HG02678 (cell line): ENCODE data around the gene CAMTA1.

ENCODE experiments used
- ATAC-seq: cut with Tn5 transposase; IDR thresholded peaks from one replicate; pipeline ENCODE4 v1.9.1; 2021; ENCODE audit warnings: mild to moderate bottlenecking, moderate library complexity; ENCODE audit not compliant: unreplicated experiment

Gene CAMTA1

DNA sequence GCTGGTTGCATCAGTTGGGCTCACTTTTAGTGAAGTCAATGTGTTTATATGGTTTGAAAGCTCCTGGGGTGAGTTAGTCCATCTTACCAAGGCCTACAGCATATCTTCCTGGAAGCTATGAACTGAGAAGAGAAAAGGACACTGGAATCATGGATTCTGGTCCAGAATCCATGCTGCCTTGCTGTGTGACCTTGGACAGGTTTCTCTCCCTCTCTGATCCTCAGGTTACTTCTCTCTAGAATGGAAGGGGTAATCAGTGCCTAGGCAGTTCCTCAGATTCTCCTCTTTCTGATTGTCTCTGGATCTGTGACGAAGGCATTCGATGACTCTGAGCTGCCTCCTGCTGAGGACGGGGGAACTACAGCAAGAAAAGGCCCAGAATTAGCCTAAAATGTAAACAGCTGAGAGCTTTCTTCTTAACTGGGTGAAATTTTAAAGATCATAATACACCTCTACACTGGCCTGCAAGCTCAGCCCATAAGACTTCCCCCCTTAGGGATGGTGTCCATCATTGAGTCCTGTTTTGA is 560.9 kb downstream of the CAMTA1 start:
- no peak for ATAC-seq

DNA sequence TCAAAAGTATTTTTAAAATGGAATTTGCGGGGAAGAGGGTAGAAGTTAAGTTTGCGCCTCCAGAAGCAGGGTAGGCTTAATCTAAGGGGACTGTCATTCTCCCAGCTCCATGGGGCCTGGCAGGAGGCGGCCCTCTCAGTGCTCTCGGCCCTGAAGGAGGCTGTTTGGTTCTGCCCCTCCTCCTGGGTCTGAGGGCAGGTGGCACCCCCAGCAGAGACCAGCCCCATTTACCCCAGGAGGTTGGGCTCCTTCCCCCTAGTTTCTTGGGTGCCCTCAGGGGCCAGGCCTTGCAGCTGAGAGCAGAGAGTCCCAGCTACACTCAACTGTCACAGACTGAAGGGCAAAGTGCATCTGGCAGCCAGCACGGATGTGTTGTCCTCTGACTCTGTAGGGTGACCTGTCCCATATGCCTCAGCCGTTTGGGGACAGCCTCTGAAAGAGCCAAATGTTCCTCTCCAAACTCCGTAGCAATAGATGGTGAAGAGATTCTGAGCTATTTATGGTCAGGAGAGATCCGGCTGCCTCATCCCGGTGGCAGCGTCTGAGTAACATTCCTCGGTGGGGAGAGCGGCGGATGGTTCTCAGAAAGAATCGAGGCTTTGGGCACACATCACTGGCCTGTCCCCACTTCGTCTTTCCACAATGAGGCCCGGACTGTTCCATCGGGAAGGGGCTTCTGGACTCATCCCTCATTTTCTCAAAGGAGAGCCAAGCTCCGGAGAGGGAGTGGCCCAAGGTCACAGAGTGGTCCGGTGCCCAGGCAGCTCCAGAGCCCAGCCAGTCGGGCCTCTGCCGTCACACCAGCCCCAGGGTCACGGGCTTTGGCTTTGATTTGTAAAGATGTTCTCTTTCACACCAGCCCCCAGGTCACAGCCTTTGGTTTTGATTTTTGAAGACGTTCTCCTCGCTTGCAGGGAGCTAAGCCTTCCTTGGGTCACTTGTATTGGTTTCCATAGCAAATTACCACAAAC is 561.6 kb downstream of the CAMTA1 start:
- no peak for ATAC-seq

DNA sequence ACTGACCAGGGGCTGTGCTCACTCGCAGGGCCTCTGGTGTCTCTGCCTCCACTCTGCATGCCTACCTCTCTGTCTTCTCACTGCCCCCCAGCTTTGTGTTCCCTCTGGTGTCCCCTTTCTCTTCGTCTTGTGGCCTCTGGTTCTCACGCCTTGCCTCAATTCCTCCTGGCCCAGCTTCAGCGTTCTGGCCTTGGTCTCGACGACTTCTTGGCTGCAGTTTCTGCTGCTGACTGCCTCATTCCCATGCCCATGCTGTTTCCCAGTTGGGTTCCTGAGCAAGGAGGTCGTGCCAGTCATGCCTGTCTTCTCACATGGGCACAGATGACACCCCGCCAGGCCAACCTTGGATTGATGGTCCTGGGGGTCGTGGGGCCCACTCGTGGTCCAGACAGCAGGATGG is 562.8 kb downstream of the CAMTA1 start:
- ATAC-seq, result no peak

DNA sequence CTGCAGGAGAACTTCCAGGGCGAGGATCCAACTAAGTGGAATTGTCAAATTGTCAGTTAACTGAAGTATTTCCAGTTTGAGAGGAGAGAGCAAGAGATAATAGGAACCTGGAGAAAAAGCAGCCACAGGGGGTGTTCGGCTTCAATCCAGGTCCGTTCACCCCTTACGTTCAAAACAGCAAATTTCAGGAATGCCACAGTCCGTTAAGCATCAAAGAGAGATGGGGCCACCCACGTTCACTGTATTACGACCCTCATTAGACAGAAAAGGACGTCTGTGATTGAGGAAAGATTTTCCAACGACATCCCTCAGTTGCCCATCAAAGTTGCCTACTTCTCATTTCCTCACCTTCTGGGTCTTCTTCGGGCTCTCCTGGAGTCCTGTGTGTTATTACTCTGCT is 563.3 kb downstream of the CAMTA1 start:
- no peak for ATAC-seq

DNA sequence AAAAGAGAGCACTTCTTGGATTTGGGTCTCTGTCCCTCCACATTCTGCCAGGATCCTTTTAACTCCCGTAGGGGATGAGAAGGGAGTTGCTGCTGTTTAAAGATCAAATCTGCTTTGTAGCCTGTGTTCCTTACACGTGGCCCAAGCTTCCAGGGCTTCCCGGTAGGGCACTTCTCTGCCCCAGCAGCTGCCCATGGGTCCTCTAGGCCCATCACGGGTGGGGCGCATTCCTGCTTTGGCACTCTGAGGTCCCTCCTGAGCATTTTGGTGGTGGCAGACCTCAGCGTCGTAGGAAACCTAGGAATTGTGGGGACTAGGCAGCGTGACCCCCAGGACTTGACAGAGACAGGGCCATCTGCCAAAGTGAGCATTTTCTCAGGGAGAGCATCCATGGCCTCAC is 565.5 kb downstream of the CAMTA1 start:
- ATAC-seq, result no peak

DNA sequence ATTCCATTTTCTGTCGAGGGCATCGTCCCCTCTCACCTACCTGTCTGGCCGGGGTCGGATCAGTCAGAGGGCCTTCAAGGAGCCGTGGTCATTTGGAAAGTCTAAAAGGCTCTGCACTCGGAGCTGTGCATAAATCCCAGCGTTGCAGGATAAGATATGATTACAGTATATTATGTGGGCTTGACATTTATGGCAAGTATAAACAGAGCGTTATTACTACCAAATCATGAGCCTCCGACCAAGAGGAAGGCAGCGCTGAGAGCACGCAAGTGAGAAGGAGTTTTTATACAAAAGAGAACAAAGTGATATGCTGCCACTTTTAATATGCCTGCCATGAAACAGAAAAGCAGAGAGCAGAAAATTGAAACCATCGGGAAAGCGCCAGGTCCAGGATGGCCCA is 566.4 kb downstream of the CAMTA1 start:
- no peak for ATAC-seq

DNA sequence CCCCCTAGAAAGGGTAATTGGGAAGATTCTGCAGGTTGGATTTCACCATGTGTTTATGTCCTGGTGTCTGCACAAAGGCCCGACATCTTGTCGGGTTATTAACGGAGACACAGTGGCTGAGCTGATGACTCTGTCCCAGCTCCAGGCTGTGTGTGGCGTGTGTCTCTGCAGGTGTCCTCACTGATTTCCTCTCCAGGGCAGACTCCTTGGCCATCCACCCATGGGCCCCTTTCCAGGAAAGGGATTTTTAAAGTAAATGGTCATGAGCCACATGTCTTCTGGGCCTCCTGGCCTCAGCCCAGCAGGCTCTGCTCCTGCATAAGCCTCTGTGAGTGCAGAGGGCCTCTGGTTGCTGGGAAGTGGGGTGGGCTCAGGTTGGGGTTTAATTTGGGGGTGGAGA is 567.1 kb downstream of the CAMTA1 start:
- no peak for ATAC-seq

DNA sequence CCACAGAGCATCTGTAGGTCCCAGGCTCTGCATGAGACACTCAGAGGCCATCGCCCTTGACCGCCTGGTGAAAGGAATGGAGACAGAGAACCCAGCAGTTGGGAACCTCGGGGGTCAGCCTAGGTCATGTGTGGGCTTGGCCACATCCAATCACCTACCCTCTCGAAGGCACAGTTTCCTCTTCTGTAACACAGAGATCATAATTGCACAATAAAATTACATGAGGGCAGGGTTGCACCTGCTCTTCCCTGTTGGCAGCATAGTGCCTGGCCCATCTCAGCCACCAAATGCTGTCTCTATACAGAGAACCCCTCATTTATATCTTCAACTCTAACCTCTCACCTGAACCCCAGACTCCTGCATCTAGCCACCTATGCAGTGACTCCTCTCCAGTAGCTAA is 567.7 kb downstream of the CAMTA1 start:
- ATAC-seq, result no peak

DNA sequence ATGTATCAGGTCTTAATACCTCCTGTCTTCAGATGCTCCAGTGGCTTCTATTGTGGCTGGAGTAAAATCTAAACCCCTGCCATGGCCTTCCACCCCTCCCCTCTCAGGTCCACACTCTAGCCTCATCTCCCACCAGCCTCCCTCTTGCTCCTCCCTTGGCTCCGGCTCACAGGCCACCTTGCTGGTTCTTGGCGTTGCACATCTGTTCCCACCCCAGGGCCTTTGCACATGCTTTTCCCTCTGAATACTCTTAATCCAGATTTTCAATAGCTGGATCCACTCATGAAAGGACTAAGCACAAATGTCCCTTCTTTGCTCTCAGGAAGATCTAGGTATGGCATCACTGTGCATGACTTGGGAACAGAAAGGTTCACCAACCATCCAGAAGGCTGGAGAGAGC is 570.4 kb downstream of the CAMTA1 start:
- no peak for ATAC-seq

DNA sequence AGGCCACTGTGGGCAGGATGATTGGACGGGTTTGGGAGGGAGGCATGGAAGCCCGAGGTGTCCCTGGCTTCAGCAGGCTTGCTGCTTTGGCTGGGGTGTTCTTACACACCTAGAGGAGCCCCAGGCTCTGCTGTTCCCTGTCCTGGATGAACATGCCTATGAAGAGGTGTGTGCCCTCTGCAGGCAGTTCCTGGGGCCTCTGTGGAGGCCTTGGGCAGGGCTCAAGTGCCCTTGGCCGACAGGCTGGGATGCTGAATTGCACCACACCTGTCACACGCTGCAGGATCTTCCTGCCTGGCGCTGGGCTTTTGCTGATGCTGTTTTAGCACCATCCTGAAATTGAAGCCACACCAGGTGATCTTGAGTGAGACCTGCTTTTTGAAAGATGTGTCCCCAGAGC is 570.8 kb downstream of the CAMTA1 start:
- no peak for ATAC-seq

DNA sequence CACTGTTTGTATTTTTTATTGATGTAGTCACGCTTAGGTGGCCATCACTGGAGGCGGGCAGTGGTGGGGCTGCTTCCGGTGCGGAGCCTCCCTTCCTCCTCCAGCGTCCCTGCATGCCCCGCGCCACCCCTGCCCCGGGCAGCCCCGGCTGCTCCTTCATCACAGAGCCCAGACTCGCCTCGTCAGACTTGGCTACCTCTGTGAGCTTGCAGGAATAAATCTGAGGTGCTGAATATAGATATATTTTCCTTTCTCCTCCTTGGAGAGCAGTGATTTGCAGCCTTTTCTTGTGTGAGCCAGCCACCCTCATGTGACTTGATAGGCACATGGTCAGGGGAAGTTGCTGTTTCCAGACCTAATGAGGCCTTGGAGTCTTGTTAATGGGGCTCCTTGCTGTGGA is 573.2 kb downstream of the CAMTA1 start:
- no peak for ATAC-seq

DNA sequence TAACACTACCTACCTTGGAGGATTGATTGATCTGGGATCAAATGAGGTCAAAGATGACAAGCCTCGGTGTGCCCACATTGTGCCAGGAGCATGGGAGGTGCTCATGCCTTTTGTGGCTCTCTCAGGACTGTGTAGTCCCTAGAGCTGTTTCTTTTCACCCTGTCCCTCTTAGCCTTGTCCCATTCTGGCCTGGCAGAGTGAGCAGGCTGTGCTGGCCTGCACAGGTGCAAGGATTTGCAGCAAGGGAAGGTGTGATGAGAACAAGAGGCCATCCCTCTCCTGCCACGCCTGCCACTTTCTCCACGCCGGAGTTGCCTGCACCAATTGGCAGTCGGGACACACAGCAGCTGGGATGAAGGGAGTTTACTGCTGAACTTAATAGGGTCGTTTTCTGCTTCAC is 575.3 kb downstream of the CAMTA1 start:
- ATAC-seq, result no peak

DNA sequence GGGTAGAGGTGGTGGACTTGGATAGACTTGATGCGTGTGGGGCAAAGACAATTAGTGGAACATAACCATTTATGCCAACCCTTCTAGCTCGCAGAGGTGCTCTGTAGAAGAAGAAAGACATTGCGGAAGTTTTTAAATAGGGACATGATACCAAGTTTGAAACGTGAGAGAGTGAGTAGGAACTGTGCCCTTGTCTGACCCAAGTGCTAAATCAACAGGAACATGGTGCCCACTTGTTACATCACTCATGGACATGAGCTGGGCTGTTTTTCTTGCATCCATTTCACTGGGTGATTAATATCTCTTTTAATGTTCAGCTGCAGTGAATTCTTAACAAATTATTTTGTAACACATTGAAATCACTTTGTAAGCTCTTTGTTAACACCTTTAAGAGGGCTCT is 577.7 kb downstream of the CAMTA1 start:
- no peak for ATAC-seq

DNA sequence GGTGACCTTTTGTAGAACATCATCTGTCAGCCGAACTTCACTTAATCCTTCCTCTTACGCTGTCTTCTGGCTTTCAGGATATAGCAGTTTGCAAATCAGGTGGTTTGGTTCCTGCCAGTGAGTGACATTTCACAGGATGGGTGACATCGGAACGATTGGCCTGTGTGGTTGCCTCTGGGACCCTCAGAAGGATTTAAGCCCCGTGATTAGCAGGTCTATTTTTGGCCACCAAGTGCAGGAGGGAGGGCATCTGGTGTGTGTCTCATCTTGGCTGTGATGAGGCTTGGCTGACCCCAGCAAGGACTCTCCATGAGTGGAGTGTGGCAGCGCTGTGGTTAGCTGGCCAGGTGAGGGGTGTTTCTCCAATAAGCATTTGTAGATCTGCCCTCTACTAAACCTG is 578.2 kb downstream of the CAMTA1 start:
- no peak for ATAC-seq

DNA sequence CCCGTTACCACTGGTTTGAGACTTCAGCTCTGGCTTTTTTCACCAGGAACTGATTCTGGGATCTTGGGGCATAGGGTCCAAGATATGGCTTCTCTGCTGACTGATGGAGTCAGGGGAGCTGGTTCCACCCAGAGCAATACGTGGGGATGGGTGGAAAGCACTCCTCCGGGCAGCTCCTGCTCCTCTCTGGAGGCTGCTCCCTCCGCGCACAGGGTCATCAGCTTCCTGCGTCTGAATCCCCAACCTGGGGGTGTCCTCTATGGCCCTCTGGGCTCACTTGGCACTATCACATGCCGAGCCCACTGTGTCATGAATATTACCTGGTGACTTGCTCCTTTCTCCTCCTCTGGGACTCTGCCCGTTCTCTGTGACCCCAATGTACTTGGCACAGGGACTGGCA is 580.5 kb downstream of the CAMTA1 start:
- ATAC-seq, result no peak

DNA sequence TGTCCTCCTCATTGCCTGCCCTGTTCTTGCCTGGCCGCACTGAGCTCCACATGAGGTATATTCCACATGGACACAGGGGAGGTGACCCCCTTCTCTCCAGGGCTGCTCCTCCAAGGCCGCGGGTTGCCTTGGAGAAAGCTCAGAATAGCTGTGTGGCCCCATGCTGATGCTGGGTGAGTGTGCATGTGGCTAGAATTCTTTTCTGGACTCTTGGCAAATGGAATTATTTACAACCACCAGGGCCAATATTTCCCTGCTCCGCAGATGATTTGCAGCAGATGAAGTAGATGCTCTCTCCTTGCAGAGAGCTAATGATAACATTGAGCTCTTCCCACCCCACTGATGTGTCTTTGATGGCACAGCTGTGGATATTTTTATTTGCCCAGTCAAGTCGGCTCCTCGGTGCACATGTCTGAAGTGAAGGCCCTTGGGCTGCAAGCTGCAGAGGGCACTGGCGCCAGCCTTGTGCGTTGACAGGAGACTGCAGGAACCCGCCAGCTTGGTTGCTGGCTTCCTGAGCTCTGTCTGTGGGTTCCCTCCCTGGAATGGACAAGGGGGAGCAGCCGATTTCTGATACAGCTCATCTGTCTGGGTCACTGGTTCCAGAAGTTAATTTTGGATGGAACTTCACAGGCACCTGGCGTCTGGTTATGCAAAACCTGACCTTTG is 581.2 kb downstream of the CAMTA1 start:
- no peak for ATAC-seq

DNA sequence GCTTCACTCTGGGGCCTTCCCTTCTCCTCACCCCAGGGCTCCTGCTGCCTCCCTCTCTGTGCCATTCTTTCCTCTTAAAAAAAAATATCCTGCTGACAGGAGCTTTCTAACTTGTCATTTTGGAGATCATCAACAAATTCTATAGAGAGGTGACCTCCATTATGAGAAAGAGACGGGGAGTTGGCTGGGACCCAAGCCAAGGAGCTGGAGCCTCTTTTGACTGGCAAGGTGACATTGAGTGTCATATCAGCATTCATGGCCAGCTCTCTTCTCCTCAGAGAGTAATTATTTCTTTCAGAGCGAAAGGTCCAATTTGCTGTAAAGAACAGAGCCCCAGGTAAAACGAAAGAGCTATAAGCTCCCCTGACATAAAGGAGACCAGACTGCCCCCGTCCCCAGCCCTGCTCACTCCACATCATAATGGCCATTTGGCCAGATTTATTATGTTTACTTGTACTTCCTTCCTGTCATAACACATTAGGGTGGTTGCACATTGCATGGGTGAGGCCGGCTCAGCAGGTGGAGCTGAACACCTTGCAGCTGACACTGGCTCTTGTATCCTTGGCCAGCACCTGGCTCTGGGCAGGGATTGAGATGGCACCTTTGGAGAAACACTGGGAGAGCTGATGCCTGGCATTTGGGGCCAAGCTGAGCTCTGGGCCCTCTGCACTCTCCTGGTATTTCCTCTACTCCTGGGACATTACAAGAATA is 581.9 kb downstream of the CAMTA1 start:
- ATAC-seq, result no peak

DNA sequence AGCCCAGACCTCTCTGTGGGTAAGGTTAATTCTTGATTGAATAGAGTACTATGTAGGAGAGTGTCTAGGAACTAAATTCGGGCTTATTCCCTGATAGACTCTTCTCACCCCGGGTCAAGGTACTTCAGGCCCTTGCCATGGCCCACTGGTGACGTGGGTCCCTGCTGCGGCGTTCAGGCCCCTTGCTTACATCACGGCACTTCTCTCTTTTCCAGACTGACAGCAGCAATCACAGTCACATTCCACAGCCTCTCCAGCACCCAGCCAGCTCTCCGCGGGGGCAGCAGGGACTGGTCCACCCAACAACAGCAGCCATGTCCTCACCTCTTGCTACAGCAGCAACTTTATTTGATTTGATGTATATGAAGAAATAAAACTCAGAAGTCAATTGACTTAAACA is 584.6 kb downstream of the CAMTA1 start:
- ATAC-seq, result no peak

DNA sequence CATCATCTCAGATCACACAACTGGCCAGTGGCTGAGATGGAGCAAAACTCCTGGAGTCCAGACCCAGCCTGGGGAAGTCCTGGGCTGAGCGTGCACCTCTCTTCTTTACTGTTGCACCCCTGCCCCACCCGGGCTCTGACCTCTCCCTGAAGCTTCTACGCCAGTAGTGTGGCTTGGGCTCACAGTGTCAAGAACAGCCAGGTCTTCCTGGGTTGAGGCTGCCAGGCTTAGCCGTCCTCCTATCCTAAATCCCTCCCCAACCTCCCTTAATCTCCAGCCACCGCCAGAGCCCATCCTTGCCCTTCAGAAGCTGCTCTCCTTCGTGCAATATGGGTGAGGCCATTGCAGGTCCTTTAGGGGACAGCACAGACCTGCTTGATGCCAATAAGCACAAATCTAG is 586.7 kb downstream of the CAMTA1 start:
- no peak for ATAC-seq

DNA sequence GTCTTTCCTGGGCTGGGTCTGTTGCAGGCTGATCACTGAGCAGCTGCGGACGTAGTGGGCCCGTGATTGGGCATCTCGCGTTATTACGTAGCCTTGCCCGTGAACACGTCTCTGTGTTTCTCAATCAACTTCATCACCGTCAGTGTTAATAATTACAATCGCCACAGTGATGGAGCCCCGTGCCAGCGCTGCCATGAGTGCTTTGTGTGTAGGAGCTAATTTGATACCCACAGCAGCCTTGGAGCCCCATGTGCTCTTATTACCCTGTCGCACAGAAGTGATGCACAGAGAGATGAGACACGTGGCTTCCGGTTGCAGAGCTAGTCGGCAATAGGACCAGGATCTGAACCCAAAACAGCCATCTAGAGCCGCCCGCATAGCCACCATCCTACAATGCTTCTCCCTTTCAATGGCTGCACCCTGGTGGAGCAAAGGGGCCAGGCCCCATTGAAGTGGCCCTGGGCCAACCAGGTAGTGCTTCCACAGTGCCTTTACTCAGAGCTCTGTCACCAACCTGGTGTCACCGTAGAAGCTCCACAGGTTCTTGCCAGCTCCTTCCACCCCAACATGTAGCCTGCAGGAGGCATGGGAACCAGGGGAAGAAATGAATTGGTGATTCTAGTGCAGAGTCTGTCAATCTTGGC is 587.3 kb downstream of the CAMTA1 start:
- no peak for ATAC-seq

DNA sequence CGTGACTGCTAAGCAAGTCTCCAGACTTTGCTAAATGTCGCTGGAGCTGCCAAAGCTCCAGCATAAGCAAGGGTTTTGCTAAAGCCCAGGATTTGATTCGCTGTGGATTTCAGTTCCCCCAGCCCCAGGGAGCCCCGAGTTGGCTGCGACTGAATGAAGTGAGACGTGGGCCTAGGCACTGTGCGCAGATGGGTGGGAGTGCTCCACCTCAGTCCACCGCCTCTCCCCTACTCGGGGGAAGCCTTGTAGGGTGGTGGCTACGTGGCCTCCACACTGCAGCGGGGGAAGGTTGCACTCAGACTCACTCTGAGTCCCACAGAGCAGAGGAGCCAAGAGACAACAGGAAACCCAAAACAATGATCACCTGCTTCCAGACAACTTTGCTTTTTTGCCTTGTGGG is 588.0 kb downstream of the CAMTA1 start:
- ATAC-seq, result no peak
